Measurements from ENCODE around the gene SHE. TPM values are rescaled to one million over a fixed set of nuclear protein-coding genes. Genes with fewer than 3 reads are reported as not detected.

Gene SHE
- total and polyA plus RNA-seq, 2 of the 8 experiments (the other 6 are each of a cell fraction or from before 2014, with no cell fraction given): 0.44 to 0.45 TPM

- no peaks in the 10 kb centered on the region for H3K9me3 ChIP-seq (ENCODE audit: insufficient read depth in 2 of 2, low read depth in 1 of 2, low read length in 1 of 2)
These were observed 32.2 kb downstream of the SHE start for GRCh38 chr1:154469844-154470560.

More at GRCh38 chr1:154469844-154470560, 32.2 kb downstream of the SHE start:
- FAIRE-seq (no peak), DNase-seq (ENCODE audit: low read depth in 1 of 2, low spot score in 2 of 2) (no peak)
- 0 out of 2 replicates have a peak overlapping the region, but pooled peaks have one; percentile 17 for H2BK12ac ChIP-seq (ENCODE audit: low read depth, low read length)
- no peak overlapping the region for H3K23ac ChIP-seq (ENCODE audit: insufficient read length)
- H4K20me1 ChIP-seq (replicated peaks in 1 of 2; ENCODE audit: control insufficient read depth in 1 of 2, insufficient read depth in 2 of 2, low read length in 2 of 2): no peaks in the 10 kb centered on the region
- no peak overlapping the region for H3K14ac ChIP-seq (ENCODE audit: insufficient read length)
- ChIA-PET CTCF (ENCODE audit: partially characterized antibody) (interaction anchor here (0.7 to 1.6 kb wide), 4 partner anchors 9 to 101 kb away, joined by 3 to 6 read pairs (median 4); no protein-coding TSS in a partner anchor), POLR2A (ENCODE audit: partially characterized antibody) (interaction anchor here (0.7 kb wide), 1 partner anchor 142 kb away, joined by 3 read pairs; no protein-coding TSS in a partner anchor)
- no peaks in the 10 kb centered on the region for H3K23me2 ChIP-seq (ENCODE audit: low read depth, low read length)
- no peak overlapping the region for H3K56ac ChIP-seq (replicated peaks; ENCODE audit: insufficient read length, low read depth, low read length)
- no peak overlapping the region for H3K4me3 ChIP-seq (ENCODE audit: extremely low read depth in 1 of 4, insufficient read depth in 2 of 4, low read depth in 3 of 4, low read length in 4 of 4)
- H3K27ac ChIP-seq (ENCODE audit: low read depth, low read length): no peak overlapping the region
- no peak overlapping the region for H3K18ac ChIP-seq (ENCODE audit: extremely low read depth, low read length)
- H2AFZ ChIP-seq (ENCODE audit: low read length): no peak overlapping the region
- H3K27me3 ChIP-seq (replicated peaks in 1 of 4; ENCODE audit: control insufficient read depth in 3 of 4, extremely low read depth in 1 of 4, insufficient read depth in 3 of 4, low read length in 3 of 4): no peaks in the 10 kb centered on the region
- no peak overlapping the region for H4K5ac ChIP-seq (ENCODE audit: insufficient read length, low read depth, low read length)
- no peaks in the 10 kb centered on the region for H3K36me3 ChIP-seq (ENCODE audit: control insufficient read depth in 2 of 4, insufficient read depth in 4 of 4, low read length in 3 of 4)
- H3K4me2 ChIP-seq (ENCODE audit: insufficient read depth in 1 of 2, low read depth in 2 of 2, low read length in 2 of 2): no peak overlapping the region
- no peak overlapping the region for H2BK20ac ChIP-seq (ENCODE audit: low read length)
- H3K4me1 ChIP-seq (replicated peaks in 1 of 4; ENCODE audit: control insufficient read depth in 3 of 4, insufficient read depth in 4 of 4, low read length in 3 of 4): peaks cover 0 to 4% (median 1%) of the 10 kb centered on the region in 4 experiments; a peak in 4 of 7 replicates
- H2BK120ac ChIP-seq (replicated peaks; ENCODE audit: low read depth, low read length): no peak overlapping the region
- no peaks in the 10 kb centered on the region for H3K79me2 ChIP-seq (ENCODE audit: control insufficient read depth in 1 of 2, insufficient read depth in 2 of 2, low read length in 2 of 2)
- H3K9ac ChIP-seq (replicated peaks in 1 of 4; ENCODE audit: extremely low read depth in 1 of 4, low read depth in 3 of 4, low read length in 3 of 4): no peak overlapping the region
- no peak overlapping the region for H4K8ac ChIP-seq (ENCODE audit: extremely low read depth, insufficient read depth, low read length)
- no peak overlapping the region for H2BK5ac ChIP-seq (ENCODE audit: low read depth, low read length)
- no peaks in the 10 kb centered on the region for H3K79me1 ChIP-seq (ENCODE audit: low read depth, low read length)
- WGBS, 2 experiments (ENCODE audit: extremely low coverage in 1 of 2, insufficient coverage in 1 of 2, insufficient read length in 1 of 2, insufficient replicate concordance in 2 of 2, low coverage in 1 of 2, low lambda C conversion rate in 2 of 2, missing lambda C conversion rate in 1 of 2): 86% methylated on average over 10 of the region's 10 CpGs; no CpG with 5 or more reads in 1 of the 2 experiments
- TF ChIP-seq SIRT6 (IDR thresholded peaks at IDR 0.05; ENCODE audit: low read length) (no peak), GTF2F1 (IDR thresholded peaks at IDR 0.05; ENCODE audit: borderline replicate concordance, low read depth, low read length) (no peak), MAX (IDR thresholded peaks at IDR 0.05) (no peak), SIN3A (conservative IDR thresholded peaks at IDR 0.05 in 1 of 2, IDR thresholded peaks at IDR 0.05 in 1 of 2; ENCODE audit: low read depth in 1 of 2, low read length in 2 of 2) (no peak), CREB1 (IDR thresholded peaks at IDR 0.05) (no peak), SP1 (IDR thresholded peaks at IDR 0.05; ENCODE audit: low read depth, low read length) (no peak), RXRA (IDR thresholded peaks at IDR 0.05; ENCODE audit: insufficient read depth, low read depth, low read length) (no peak), TEAD4 (IDR thresholded peaks at IDR 0.05; ENCODE audit: low read depth, low read length) (no peak), ATF2 (IDR thresholded peaks at IDR 0.05; ENCODE audit: low read length) (no peak)
- no peak overlapping the region for H3K4ac ChIP-seq (replicated peaks; ENCODE audit: insufficient read length, low read depth, low read length)
- 0 out of 2 replicates have a peak overlapping the region, but pooled peaks have one; percentile 29 for H2BK15ac ChIP-seq (ENCODE audit: low read length)
- no peak overlapping the region for H2AK5ac ChIP-seq (ENCODE audit: low read depth, low read length)
- no peak overlapping the region for H4K91ac ChIP-seq (replicated peaks; ENCODE audit: insufficient read length, low read length)

Measured in H1 (cell line).